Stimulated activated CD8-positive, alpha-beta memory T cell treated with anti-CD3 and anti-CD28 coated beads, Interleukin-15, amount 100 ng/mL, for 48 hours (primary cell): ENCODE results near the gene MTHFSD.

Source experiments
- DNase-seq, 2 donors: peaks; one replicate each; pipeline ENCODE4 v3.0.0-alpha.2; 2020; ENCODE audit warnings: low read depth in 2 of 2

The MTHFSD gene

DNA sequence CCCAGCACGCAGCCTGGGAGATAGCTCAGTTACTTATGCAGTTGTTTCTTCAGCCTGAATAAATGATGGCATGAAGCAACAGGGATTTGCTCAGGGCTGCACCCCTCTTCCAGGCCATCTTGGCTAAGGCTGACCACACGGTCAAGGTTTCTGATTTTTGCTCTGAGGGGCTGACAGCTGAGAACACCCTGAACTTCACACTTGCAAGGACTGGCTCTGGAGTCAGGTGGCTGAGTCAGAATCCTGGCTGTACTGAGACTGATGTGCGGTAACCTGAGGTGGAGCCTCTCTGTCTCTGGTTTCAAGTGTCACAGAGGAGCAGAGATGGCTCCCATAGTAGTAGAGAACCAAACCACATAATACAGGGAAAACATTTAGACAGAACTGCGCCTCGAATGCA is 4.8 kb downstream of the MTHFSD start:
- no peak for DNase-seq

DNA sequence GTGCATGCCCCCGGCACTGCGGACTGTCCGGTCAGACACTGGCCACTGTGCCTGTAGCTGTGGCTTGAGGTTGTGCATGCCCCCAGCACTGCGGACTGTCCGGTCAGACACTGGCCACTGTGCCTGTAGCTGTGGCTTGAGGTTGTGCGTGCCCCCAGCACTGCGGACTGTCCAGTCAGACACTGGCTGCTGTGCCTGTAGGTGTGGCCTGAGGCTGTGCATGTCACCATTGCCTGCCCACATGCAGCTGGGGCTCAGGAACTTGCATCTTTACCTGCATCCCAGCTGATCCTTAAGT is 5.2 kb downstream of the MTHFSD start:
- no peak for DNase-seq

DNA sequence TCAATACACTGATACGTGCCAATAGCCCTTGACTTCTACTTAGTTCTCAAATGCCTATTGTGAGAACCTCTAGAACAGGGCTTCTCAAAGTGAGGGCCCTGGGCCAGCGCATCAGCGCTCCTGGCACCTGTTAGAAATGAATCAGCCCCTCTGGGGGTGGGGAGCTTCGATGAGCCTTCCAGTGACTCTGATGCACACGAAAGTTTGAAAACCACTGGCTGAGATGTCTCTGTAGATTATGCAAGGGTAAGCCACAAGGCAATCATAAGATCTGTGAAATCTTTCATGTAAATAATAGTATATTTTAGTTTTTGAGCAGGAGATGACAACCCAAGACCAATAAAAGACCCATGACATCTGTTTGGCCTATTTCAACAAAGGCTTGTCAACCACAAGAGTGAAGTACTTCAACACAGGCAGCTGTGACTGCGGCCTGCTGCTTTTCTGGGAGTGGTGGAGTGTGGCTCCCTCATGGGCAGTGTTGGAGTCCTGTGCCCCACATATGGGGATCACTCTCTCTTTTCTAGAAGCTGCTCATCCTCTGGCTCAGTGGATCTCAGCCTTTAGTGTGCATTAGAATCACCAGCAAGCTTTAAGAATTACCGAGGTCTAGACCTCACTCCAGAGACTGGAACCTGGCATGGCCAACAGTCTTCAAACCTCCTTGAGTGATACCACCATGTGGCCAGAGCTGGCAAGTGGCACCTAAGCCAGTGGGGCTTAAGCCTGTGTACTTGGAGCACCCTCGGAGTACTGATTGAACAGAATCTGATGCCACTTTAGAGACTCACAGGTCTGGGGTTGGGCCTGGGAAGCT is 5.8 kb downstream of the MTHFSD start:
- peak in 1 of 2 donors; percentile 42 for DNase-seq

DNA sequence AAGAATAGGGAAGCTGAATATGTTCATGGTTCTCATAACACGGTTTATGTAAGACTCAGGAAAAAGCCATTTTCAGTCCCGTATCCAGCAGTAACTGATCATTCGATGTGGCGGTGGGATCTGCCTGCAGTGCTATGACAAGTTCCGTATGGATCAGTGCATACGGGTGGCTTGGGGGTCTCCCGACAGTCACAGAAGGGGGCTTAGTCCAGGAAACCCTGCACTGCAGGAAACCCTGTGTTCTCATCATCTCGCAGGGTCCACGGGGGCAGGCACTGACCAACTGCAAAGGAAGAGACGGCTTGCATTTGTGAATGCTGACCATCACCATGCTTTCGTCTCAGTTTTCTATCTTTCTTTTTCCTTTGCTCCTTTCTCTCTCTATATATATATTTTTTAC is 7.7 kb downstream of the MTHFSD start:
- DNase-seq, result no peak

DNA sequence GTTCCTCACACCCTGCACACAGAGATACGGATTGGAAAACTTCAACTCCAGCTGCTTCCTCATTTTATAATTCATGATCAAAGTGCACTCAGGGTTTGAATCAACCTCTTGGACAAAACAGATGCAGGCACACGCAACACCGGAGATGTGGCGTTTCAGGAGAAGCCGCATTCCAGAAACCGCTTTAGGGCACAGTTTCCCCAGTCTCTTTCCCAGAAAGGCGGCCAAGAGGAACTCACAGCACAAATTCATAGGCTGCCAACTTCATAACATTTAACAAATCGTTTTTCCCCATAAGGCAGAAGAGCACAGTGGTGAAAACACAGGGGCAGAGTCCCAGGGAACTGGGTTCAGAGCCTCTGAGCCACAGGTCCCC is 8.4 kb downstream of the MTHFSD start:
- DNase-seq, result no peak

DNA sequence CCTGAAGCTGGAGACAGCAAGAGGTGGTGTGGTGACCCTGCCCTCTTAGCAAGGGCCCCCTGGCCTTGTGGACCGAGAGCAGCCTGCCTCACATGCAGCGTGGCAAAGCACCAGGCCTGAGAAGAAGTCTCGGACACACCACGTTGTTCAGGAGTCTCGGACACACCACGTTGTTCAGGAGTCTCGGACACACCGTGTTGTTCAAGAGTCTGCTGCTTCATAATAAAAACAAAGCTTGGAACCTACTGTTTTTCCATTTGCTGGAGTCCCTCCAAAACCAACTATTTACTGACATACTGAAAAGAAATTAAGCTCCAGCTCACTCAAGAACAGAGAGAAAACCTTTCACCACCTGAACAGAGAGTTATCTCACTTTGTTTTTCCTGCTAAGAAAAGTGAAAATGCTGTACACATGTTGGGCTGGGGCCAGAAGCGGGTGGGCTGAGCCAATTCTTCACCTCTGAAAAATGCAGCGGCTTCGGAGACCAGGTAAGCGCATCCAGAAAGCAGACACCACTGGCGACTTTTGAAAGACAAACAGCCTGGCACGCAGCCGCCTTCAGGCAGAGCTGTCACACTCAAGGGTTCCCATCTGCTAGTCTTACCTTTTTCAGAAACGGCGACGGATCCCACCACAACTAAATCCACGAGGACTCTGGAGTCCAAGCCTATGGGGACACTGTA is 8.9 kb downstream of the MTHFSD start:
- DNase-seq, result no peak

DNA sequence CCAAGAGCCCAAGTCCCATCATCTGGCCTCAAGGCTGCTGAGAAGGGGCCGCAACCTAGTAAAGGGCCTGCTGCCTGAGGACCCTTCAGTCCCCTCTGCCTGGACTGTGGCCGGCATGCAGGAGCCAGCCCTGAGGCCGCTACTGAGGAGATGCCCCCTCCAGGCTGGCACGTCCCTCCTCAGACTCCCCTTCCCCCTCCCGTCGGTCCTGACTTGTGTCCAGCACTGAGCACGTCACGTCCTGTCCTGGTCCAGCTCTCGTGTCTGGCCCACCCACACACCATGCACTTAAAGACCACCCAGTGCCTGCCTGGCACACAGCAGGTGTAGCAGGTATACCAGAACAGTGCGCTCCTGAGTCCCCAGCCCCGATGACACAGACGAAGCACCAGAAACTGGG is 9.6 kb downstream of the MTHFSD start:
- no peak for DNase-seq

DNA sequence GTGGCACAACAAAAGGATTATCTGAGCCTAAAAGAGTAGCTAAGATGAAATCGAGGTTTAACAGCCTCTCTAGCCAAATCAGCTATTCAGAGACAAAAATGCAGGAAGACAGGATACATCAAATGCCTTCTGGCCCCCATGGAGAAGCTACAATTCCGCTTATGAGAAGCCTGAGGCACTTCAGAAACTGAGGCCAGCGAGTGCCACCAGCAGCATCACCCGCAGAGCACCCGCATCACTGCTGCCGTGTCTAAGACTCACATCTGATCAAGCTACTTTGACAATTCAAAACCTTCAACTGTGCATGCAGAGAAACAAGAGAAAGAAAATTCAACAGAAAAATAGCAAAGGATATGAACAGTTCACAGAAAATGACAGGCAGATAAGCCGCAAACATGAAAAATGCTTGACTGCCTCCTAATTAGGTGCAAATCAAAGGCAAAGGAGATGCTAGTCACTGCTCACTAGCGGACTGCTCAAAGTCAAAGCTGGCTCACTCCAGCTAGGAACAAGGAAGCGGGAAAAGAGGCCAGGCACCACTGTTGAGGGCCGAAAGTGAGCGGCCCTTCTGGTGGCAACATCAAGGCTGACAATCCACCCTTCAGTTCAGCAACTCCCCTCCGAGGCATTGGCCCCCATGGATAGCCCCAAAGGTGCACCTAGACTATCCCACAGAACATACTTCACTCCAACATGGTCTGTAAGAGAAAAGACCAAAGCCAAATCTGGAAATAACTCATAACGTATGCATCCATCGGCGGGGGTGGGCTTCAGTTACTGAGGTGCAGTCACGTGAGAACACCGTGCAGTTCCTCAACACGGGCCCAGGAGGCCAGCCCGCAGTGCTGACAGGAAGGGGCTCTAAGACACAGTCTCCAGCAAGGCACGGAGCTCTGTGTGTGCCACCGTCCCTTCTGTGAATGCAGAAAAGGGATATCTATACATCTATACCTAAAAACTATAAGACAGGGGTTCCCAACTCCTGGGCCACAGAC is 12.0 kb downstream of the MTHFSD start:
- no peak for DNase-seq

DNA sequence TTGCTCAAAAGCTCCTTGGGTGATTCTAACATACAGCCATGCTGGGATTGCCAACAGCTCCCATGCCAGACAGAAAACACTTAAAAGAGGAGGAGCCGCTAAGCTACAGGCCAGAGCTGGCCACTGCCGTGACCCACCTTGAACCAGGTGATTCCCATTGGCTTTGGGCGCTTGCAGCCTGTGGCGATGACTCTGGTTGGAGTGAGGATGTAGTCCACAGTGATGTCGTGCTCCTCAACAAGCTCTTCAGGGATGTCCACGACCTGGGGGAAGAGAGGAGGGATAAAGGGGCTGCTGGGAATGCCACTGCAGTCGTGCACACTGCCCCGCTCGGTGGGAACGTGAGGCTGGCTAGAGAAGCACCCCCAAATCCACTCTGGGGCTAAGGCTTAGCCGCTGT is 13.5 kb downstream of the MTHFSD start:
- no peak for DNase-seq

DNA sequence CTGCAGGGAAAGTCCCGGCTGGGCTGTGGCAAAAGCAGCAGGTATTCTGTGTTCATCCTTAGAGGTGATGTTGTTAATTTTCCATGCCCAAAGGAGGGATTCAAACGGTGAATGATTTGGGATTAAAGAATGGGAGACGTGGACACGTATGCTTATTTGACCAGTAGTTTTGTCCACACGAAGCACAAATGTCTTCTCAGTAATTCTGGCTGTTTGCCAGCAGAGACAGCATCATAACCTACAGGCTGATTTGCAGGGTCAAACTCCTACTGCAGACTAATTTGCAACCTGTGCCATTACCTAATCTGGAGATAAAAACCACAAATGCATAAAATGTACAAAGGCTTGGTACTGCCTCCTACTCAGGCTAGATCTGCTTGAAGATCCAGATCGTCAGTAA is 14.1 kb downstream of the MTHFSD start:
- DNase-seq, result no peak

DNA sequence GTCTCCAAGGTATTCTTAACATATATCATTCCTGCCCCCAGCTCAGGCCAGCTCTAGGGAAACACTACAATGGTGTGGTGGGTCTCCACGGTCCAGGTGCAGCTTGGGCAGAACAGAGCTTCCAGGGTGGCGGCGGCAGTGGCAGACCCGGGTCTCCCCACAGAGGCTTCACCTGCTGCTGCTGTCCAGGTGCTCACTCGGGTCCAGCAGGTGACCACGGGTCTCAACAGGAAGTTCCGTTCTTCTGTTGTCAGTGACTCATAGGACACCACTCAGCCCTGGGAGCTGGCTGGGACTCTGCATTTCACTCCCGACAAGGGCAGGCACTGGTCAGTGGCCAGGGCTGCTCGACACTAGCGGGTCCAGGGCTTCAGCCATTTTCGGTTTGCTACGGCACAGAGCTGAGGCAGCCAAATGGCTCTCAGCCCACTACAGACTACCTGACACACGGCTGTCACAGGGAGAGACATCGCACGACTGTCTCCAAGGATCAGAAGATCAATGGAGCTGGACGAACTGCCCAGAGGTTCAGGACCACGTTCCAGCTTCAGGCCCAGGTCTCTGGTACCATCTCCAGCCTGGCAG is 16.7 kb downstream of the MTHFSD start:
- no peak for DNase-seq

DNA sequence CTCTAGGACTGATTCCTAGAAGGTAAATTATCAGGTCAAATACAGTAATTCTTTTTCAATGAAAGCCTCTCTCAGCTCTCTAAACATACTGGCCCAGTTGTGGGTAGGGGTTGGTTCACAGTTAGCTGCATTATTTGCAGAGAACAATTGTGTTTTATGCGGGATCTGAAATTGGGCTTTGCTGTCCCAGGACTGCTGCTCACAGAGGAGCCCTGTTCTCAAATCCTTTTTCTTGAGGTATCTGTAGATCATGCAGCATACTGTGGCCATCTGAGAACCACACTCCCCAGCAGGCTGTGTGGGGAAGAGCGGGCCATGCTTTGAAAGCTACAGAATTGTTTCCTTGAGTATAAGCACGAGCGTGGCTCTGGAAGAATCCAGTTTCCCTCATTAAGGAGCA is 17.5 kb downstream of the MTHFSD start:
- no peak for DNase-seq

DNA sequence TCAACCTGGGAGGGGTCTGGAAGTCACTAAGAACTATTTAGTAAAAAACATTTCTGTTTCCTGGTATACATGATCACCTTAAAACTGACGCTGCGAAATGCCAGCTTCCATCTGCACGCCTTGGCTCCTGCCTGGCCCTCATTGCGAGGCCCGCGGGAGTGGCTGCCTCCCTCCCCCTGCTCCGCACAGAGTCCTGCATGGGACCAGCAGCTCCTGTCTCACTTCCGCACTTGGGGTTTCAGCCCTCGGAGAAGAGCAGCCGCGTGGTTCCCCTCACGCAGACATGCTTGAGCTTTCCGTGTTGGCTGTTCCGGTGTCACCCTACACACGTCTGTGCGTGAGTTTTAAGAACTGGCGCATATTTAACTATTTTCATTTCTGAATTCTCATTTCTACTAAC is 18.4 kb downstream of the MTHFSD start:
- no peak for DNase-seq

DNA sequence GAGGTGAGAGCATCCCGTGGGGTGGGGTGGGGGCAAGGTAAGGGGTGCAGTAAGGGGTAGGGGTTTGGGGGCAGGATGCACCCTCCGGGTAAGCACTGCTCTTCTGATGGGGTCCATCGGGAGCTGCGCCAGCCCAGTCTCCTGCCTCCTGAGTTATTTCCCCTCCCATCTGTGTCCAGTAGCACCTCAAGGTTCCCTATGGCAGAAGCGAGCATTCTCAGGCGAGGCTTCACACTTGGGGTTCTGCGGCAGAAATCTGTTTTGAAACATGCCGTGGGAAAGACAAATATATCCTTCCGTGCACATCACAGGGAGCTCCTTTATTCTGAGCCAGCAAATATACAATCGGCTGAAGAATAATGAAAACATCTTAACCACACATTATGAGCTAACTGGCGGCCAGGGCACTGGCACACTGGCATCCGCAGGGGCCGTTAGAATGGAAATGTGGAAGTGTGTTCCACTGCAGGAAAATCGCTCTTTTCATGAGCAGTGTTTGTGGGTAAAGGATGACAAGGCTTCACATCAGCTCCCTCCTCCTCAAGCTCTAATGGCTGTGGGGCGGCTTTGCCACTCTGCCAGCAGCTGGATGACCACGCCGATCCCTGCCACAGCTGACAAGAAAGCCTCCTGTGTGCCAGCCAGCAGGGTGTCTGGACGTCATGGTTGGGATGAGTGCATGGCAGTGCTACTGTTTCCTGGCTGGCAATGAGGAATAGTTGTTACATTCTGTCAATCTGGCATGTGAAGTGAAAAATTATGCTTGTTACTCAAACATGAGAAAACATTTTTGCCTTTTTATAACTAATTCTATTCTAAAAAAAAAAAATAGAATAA is 20.0 kb downstream of the MTHFSD start:
- DNase-seq, result no peak

DNA sequence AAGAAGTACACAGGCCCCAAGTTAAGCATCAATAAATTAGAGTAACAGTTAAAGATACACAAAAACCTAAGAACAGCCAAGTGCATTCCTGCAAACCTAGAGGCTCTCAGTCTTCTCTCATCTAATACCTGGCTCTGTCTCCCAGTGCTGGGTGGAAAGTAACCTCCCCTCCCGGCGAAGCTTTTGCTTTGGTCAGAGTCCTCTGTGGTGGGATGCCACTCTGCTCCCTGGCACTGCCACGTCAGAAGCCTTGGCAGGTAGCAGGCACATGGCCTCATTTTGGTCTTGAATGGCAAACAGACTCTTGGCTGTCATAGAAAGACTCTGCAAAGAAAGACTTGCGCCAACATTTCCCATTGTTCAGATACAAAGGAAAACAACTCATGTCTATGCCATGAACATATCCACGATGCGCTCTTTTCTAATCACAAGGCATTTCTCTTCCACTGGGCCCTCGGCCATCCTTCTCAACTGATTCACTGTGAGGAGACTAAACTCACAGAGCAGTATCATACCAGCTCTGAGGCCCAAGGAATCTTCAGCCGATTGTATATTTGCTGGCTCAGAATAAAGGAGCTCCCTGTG is 21.2 kb downstream of the MTHFSD start:
- no peak for DNase-seq

DNA sequence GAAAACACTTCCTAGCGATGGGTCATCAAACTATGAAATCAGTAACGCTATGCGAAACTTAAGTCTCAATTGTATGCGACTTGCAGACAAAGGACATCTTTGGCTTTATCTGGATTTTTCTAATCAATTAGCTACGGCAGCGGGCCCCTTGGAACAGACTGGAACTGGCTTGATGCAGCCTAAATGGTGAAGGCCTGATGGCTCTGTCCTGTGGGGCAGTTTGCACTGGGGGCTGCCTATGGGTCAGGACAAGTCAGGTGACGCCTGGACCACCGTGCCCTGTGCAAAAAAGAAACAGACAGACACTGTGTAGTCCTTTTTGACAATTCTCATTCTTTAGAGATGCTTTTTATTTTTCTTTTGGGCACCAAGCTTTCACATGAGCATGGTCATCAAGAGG is 22.0 kb downstream of the MTHFSD start:
- no peak for DNase-seq

DNA sequence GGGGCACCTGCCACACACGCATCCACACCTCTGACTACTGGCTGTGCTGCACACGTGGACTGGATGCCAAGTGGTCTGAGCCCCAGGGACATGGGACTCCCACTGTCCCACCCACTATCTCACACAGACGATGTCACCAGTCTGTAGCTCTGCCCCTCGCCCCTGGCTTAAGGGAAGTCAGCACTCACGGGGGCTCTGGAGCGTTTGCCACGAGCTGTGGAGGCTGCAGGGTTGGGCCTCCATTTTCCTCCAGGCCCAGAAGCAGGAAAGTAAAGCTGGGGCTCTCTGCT is 22.6 kb downstream of the MTHFSD start:
- no peak for DNase-seq

DNA sequence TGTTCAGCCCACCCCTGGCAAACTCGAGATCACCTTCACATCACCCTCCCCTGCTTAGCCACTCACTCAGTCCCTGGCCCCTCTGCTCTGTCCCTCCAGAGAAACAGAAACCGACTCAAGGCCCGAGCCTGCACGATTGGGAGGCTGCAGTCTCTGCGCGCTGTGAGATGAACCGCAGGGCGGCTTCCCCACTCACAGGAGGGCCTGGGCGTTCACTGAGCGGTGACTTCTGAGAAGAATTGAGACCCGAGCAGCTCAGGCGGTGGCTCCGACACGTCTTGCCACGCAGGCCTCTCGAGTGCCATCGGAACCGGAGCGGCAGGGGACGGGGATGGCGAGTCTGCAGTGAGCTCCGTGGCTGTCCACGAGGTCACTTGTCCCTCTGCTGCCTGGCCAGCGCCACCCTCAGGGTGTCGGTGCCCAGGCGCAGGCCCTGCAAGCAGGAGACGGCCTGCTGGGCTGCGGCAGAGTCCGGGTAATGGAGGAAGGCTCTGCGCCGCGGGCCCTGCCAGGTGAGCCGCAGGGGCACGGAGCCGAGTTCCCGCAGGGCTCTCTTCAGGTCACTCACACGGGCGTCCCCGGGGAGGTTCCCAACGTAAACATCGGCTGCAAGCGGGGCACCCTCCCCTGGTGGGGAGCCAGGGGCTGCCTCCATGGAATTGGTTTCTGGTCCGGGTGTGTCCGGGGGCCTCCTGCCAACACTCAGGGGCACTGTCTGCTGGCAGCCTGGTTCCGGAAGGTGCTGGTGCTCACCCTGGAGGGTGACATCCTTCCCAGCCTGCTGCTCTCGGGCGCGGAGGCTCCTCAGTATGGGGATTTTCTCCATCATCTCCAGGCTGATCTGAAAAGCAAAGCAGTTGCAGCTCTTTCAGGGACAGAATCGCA is 23.2 kb downstream of the MTHFSD start:
- DNase-seq, result no peak

DNA sequence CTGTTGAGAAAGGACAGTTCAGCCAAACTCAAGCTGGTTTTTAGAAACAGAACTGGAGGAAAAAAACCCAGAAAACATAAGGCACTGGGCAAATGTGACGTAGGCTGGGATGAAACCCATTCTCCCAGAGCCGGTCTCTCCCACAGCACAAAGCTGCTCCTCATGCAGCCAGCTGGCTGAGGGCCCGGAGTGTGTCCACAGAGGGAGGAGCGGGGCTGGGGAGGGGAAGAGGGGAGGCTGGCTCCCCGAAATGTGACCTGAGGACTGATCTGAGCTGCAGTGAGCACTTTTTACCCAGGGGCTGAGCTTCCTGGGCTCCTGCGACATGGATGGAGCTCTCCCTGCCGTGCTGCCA is 23.9 kb downstream of the MTHFSD start:
- no peak for DNase-seq
